OCI-LY7 (cell line): Measurements from ENCODE around the gene MAML3.

Source experiments
- EZH2phosphoT487 ChIP-seq: fragments of 200-600 bp; sonication (generic); IDR thresholded peaks from 2 replicates; pipeline ENCODE4 v1.6.1; 2018; ENCODE audit warnings: low read depth, borderline replicate concordance, mild to moderate bottlenecking, mixed run types, antibody characterized with exemption, low read length, moderate library complexity, mixed read lengths
- TF ChIP-seq, protein P1 (sequence below): fragments of 200-600 bp; sonication (generic); conservative IDR thresholded peaks from 2 replicates; pipeline ENCODE4 v1.5.1; 2014; ENCODE audit warnings: mild to moderate bottlenecking, antibody characterized with exemption, low read length, moderate library complexity, mixed read lengths

DNA sequence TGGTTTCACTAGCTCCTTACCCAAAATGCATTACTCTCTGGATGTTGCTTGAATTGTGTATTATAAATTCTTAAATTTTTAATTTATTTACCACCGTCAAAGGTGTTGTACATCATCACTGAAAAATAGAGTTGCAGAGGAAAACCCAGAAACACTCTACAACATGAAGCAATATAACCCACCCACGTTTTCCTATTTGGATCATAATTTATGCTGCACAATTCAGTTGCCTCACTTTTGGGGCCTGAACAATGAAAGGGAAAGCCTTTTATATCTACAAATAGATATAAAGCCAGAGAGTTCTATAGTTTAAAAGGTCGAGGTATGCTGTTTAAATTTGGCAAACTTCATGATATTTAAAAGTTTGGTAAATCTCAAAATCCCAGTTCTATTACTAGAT lies 372.9 kb downstream of the MAML3 start:
- TF ChIP-seq, protein P1, sequence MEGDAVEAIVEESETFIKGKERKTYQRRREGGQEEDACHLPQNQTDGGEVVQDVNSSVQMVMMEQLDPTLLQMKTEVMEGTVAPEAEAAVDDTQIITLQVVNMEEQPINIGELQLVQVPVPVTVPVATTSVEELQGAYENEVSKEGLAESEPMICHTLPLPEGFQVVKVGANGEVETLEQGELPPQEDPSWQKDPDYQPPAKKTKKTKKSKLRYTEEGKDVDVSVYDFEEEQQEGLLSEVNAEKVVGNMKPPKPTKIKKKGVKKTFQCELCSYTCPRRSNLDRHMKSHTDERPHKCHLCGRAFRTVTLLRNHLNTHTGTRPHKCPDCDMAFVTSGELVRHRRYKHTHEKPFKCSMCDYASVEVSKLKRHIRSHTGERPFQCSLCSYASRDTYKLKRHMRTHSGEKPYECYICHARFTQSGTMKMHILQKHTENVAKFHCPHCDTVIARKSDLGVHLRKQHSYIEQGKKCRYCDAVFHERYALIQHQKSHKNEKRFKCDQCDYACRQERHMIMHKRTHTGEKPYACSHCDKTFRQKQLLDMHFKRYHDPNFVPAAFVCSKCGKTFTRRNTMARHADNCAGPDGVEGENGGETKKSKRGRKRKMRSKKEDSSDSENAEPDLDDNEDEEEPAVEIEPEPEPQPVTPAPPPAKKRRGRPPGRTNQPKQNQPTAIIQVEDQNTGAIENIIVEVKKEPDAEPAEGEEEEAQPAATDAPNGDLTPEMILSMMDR = no peak
- TF ChIP-seq EZH2phosphoT487 = no peak
